Body of pancreas (tissue), 4 donors: Measurements from ENCODE around the gene SOX11.

Experiments
- POLR2A ChIP-seq, 3 donors: fragments of 450-650 bp; IDR thresholded peaks; one replicate each; pipeline ENCODE4 v1.6.1; 2016; ENCODE audit warnings: antibody characterized with exemption in 3 of 3, mild to moderate bottlenecking in 2 of 3
- TF ChIP-seq, protein P1 (sequence below), 7 experiments: fragments of 450-650 bp in 4 of 7; fragments of 200-600 bp in 3 of 7; sonication (generic) in 3 of 7; IDR thresholded peaks; one replicate each; pipeline ENCODE4 v1.5.1; 2016 to 2019; ENCODE audit warnings: antibody characterized with exemption in 7 of 7

DNA sequence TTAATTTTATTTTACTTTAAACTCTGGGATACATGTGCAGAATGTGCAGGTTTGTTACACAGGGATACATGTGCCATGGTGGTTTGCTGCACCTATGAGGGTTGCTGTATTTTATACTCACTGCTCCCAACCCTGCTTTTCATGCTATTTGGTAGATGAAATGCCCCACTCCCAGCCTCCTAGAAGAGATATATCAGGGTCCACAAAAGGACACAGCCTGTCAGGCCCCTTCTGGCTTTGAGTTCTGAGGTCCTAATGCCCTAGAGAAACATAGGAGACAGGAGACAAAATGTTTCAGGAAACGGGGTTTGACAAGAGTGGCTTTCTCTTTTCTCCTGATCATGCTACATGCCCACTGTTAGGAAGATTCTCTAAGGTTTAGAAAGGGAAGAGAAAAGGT, 27.1 kb upstream of the SOX11 start:
- TF ChIP-seq, protein P1, sequence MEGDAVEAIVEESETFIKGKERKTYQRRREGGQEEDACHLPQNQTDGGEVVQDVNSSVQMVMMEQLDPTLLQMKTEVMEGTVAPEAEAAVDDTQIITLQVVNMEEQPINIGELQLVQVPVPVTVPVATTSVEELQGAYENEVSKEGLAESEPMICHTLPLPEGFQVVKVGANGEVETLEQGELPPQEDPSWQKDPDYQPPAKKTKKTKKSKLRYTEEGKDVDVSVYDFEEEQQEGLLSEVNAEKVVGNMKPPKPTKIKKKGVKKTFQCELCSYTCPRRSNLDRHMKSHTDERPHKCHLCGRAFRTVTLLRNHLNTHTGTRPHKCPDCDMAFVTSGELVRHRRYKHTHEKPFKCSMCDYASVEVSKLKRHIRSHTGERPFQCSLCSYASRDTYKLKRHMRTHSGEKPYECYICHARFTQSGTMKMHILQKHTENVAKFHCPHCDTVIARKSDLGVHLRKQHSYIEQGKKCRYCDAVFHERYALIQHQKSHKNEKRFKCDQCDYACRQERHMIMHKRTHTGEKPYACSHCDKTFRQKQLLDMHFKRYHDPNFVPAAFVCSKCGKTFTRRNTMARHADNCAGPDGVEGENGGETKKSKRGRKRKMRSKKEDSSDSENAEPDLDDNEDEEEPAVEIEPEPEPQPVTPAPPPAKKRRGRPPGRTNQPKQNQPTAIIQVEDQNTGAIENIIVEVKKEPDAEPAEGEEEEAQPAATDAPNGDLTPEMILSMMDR (IDR thresholded peaks at IDR 0.05): no peak
- no peak for TF ChIP-seq POLR2A (IDR thresholded peaks at IDR 0.05)
